Measurements from ENCODE around the gene PLSCR1. TPM values are rescaled to one million over a fixed set of nuclear protein-coding genes. Genes with fewer than 3 reads are reported as not detected.
A peak's percentile ranks its signal among the peaks of the same experiment; 100 is the strongest.
"Not testable (repeated sequence)": the region's sequence is repeated elsewhere in the genome, so short reads cannot be mapped to it uniquely, and the experiment has no call there.

PLSCR1 gene
- total RNA-seq, 1 experiment from 2014 or later = 58.1 TPM

DNA sequence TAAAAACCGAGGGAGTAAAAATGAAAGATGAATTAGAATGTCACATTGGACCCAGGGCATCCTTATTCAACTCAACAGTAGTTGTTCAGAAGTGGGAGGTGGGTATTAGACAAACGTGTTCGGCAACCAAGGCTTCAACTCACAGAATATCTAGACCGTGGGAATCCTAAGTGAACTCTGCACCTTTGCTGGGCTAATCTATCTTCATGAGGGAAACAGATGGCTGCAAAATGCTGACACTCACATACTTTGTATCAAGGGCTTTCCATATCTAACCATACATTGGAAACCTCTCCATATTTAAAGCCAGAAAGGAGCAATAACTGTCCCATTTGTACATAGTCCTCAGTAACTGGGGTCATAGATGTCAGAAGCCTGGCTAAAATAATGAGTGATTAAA, 20.9 kb downstream of the PLSCR1 start (continued):
- TF ChIP-seq, protein P1, sequence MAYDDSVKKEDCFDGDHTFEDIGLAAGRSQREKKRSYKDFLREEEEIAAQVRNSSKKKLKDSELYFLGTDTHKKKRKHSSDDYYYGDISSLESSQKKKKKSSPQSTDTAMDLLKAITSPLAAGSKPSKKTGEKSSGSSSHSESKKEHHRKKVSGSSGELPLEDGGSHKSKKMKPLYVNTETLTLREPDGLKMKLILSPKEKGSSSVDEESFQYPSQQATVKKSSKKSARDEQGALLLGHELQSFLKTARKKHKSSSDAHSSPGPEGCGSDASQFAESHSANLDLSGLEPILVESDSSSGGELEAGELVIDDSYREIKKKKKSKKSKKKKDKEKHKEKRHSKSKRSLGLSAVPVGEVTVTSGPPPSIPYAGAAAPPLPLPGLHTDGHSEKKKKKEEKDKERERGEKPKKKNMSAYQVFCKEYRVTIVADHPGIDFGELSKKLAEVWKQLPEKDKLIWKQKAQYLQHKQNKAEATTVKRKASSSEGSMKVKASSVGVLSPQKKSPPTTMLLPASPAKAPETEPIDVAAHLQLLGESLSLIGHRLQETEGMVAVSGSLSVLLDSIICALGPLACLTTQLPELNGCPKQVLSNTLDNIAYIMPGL (CRISPR knock-in tag; IDR thresholded peaks at IDR 0.05) = no peak
- TF ChIP-seq FOXJ3 (CRISPR knock-in tag; IDR thresholded peaks at IDR 0.05; ENCODE audit: borderline replicate concordance) (no peak), ZNF138 (CRISPR knock-in tag; conservative IDR thresholded peaks at IDR 0.05) (no peak)

DNA sequence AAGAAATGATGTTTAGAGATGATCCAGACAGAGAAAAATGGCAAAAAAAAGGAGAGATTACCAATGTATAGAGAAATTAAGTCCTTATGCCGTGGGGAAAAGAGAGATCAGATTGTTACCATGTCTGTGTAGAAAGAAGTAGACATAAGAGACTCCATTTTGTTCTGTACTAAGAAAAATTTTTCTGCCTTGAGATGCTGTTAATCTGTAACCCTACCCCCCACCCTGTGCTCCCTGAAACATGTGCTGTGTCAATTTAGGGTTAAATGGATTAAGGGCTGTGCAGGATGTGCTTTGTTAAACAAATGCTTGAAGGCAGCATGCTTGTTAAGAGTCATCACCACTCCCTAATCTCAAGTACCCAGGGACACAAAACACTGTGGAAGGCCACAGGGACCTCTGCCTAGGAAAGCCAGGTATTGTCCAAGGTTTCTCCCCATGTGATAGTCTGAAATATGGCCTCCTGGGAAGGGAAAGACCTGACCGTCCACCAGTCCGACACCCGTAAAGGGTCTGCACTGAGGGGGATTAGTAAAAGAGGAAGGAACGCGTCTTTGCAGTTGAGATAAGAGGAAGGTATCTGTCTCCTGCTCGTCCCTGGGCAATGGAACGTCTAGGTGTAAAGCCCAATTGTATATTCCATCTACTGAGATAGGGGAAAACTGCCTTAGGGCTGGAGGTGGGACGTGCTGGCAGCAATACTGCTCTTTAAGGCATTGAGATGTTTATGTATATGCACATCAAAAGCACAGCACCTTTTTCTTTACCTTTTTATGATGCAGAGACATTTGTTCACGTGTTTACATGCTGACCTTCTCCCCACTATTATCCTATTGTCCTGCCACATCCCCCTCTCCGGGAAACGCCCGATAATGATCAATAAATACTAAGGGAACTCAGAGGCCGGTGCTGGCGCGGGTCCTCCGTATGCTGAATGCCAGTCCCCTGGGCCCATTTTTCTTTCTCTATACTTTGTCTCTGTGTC, 21.9 kb downstream of the PLSCR1 start:
- H3K4me1 Mint-ChIP-seq = peaks cover 43% of the 10 kb centered on the region
- TF ChIP-seq, protein P2, sequence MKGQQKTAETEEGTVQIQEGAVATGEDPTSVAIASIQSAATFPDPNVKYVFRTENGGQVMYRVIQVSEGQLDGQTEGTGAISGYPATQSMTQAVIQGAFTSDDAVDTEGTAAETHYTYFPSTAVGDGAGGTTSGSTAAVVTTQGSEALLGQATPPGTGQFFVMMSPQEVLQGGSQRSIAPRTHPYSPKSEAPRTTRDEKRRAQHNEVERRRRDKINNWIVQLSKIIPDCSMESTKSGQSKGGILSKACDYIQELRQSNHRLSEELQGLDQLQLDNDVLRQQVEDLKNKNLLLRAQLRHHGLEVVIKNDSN (CRISPR knock-in tag; IDR thresholded peaks at IDR 0.05) = peak; percentile 30
- TF ChIP-seq, protein P3, sequence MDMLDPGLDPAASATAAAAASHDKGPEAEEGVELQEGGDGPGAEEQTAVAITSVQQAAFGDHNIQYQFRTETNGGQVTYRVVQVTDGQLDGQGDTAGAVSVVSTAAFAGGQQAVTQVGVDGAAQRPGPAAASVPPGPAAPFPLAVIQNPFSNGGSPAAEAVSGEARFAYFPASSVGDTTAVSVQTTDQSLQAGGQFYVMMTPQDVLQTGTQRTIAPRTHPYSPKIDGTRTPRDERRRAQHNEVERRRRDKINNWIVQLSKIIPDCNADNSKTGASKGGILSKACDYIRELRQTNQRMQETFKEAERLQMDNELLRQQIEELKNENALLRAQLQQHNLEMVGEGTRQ (CRISPR knock-in tag; IDR thresholded peaks at IDR 0.05) = 0 out of 2 replicates have a peak, but pooled peaks have one; percentile 50
- peak overlapping the region; percentile 99 for H3K27ac Mint-ChIP-seq
- CTCF ChIA-PET; H3K27me3 Mint-ChIP-seq (ENCODE audit: low read depth); H3K9me3 Mint-ChIP-seq; ATAC-seq; POLR2A ChIA-PET; DNase-seq (ENCODE audit: low spot score): not testable (repeated sequence)
- H3K4me3 Mint-ChIP-seq = peak overlapping the region; percentile 40
- peaks cover 12% of the 10 kb centered on the region for H3K36me3 Mint-ChIP-seq

DNA sequence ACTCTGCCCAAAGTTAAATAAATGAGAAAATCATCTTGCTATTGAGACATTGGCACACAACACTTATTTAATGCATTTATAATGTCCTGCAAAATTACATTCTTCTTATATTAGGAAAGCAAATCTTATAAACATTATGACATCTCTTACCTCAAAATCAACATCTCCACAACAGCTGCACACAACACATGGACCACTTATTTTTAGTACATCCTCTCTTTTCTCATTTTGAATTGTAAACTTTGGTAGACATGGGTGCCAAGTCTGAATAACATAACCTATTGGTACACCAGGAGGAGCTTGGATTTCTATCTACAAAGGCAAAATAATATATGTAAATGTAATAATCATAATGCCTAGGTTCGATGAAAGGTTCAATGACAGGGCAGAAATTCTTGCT, 23.0 kb downstream of the PLSCR1 start:
- Mint-ChIP-seq H3K4me1 (peaks cover 47% of the 10 kb centered on the region), H3K4me3 (no peak overlapping the region), H3K27ac (no peak overlapping the region), H3K36me3 (peaks cover 12% of the 10 kb centered on the region), H3K27me3 (ENCODE audit: low read depth) (no peaks in the 10 kb centered on the region), H3K9me3 (no peaks in the 10 kb centered on the region)
- DNase-seq (ENCODE audit: low spot score) (no peak), ATAC-seq (no peak)
- CTCF ChIA-PET = no interaction called here
- POLR2A ChIA-PET = no interaction called here
- TF ChIP-seq EMX1 (CRISPR knock-in tag; IDR thresholded peaks at IDR 0.05) (no peak), NR3C1 (CRISPR knock-in tag; conservative IDR thresholded peaks at IDR 0.05; ENCODE audit: low read depth) (no peak), ATF1 (CRISPR knock-in tag; IDR thresholded peaks at IDR 0.05) (no peak), FOXJ3 (CRISPR knock-in tag; IDR thresholded peaks at IDR 0.05; ENCODE audit: borderline replicate concordance) (no peak), ZNF263 (CRISPR knock-in tag; IDR thresholded peaks at IDR 0.05; ENCODE audit: low read depth) (no peak), MYBL2 (CRISPR knock-in tag; IDR thresholded peaks at IDR 0.05) (no peak)
- TF ChIP-seq, protein P4, sequence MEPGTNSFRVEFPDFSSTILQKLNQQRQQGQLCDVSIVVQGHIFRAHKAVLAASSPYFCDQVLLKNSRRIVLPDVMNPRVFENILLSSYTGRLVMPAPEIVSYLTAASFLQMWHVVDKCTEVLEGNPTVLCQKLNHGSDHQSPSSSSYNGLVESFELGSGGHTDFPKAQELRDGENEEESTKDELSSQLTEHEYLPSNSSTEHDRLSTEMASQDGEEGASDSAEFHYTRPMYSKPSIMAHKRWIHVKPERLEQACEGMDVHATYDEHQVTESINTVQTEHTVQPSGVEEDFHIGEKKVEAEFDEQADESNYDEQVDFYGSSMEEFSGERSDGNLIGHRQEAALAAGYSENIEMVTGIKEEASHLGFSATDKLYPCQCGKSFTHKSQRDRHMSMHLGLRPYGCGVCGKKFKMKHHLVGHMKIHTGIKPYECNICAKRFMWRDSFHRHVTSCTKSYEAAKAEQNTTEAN (CRISPR knock-in tag; IDR thresholded peaks at IDR 0.05) = no peak
- TF ChIP-seq, protein P2 (CRISPR knock-in tag; IDR thresholded peaks at IDR 0.05) = no peak
- TF ChIP-seq, protein P5, sequence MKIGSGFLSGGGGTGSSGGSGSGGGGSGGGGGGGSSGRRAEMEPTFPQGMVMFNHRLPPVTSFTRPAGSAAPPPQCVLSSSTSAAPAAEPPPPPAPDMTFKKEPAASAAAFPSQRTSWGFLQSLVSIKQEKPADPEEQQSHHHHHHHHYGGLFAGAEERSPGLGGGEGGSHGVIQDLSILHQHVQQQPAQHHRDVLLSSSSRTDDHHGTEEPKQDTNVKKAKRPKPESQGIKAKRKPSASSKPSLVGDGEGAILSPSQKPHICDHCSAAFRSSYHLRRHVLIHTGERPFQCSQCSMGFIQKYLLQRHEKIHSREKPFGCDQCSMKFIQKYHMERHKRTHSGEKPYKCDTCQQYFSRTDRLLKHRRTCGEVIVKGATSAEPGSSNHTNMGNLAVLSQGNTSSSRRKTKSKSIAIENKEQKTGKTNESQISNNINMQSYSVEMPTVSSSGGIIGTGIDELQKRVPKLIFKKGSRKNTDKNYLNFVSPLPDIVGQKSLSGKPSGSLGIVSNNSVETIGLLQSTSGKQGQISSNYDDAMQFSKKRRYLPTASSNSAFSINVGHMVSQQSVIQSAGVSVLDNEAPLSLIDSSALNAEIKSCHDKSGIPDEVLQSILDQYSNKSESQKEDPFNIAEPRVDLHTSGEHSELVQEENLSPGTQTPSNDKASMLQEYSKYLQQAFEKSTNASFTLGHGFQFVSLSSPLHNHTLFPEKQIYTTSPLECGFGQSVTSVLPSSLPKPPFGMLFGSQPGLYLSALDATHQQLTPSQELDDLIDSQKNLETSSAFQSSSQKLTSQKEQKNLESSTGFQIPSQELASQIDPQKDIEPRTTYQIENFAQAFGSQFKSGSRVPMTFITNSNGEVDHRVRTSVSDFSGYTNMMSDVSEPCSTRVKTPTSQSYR (CRISPR knock-in tag; IDR thresholded peaks at IDR 0.05) = no peak
